B cell (primary cell): ENCODE measurements around the gene PUDP. TPM values are rescaled to one million over a fixed set of nuclear protein-coding genes. Genes with fewer than 3 reads are reported as not detected.

Source experiments
- ATAC-seq: fragments of 200-7000 bp; cut with Tn5 transposase; one replicate; pipeline ENCODE4 v1.10.0; 2021; ENCODE audit warnings: low read depth, mild to moderate bottlenecking, moderate number of reproducible peaks, moderate library complexity
- CTCF ChIA-PET: fragments of 350-600 bp; sonication (Branson Sonifier 250); formaldehyde crosslinking; loops from one replicate; lab custom pipeline; 2021; ENCODE audit warnings: antibody characterized with exemption, inconsistent platforms; lab: Charles Lee
- POLR2A ChIA-PET: fragments of 350-600 bp; sonication (Branson Sonifier 250); formaldehyde crosslinking; loops from one replicate; lab custom pipeline; 2021; ENCODE audit warnings: antibody characterized with exemption; lab: Charles Lee
- DNase-seq: peaks from one replicate; pipeline ENCODE4 v3.0.0; 2013
- H2AFZ ChIP-seq: 2 replicates; pipeline ENCODE4 v1.6.1; 2012; ENCODE audit warnings: mild to moderate bottlenecking, low read depth, low read length; ENCODE audit not compliant: insufficient read depth, poor library complexity, severe bottlenecking
- H3K27ac ChIP-seq, 2 donors: 1 replicate in 1 of 2; 2 replicates in 1 of 2; pipeline ENCODE4 v1.5.1; 2012 to 2013; ENCODE audit warnings: low read length in 2 of 2, mild to moderate bottlenecking in 2 of 2, moderate library complexity in 1 of 2
- H3K27me3 ChIP-seq, 4 experiments: fragments of 200-600 bp in 1 of 4; sonication (generic) in 1 of 4; replicated peaks in 1 of 4; 1 replicate in 2 of 4; 2 replicates in 2 of 4; pipeline versions ENCODE4 v1.6.1 to v1.7.0; 2013 to 2016; ENCODE audit warnings: low read length in 3 of 4, mild to moderate bottlenecking in 2 of 4, mixed read lengths in 1 of 4, moderate library complexity in 1 of 4; ENCODE audit not compliant: insufficient read depth in 4 of 4, control insufficient read depth in 3 of 4; ENCODE audit errors: control extremely low read depth in 1 of 4
- H3K36me3 ChIP-seq, 2 experiments: replicated peaks in 1 of 2; 1 replicate in 1 of 2; 2 replicates in 1 of 2; pipeline versions ENCODE4 v1.6.1 to v1.7.1; 2013; ENCODE audit warnings: low read length in 1 of 2; ENCODE audit not compliant: insufficient read depth in 2 of 2, control insufficient read depth in 1 of 2; ENCODE audit errors: control extremely low read depth in 1 of 2, extremely low read depth in 1 of 2
- H3K4me1 ChIP-seq, 2 donors: fragments of 200-600 bp in 1 of 2; sonication (generic) in 1 of 2; 1 replicate in 1 of 2; 2 replicates in 1 of 2; pipeline versions ENCODE4 v1.5.1 to v1.6.1; 2013 to 2017; ENCODE audit warnings: low read length in 2 of 2; ENCODE audit not compliant: control insufficient read depth in 2 of 2, insufficient read depth in 2 of 2
- H3K4me2 ChIP-seq: replicated peaks from 2 replicates; pipeline ENCODE3; 2012; ENCODE audit warnings: mild to moderate bottlenecking, low read depth, low read length; ENCODE audit not compliant: poor library complexity, severe bottlenecking
- H3K4me3 ChIP-seq, 5 experiments: fragments of 200-600 bp in 1 of 5; sonication (generic) in 1 of 5; 1 replicate in 3 of 5; 2 replicates in 2 of 5; pipeline versions ENCODE4 v1.5.1 to v1.7.0; 2011 to 2016; ENCODE audit warnings: low read length in 4 of 5, mild to moderate bottlenecking in 4 of 5, low read depth in 2 of 5, control low read depth in 1 of 5, moderate library complexity in 1 of 5; ENCODE audit not compliant: insufficient read depth in 1 of 5; ENCODE audit errors: control extremely low read depth in 1 of 5, extremely low read depth in 1 of 5
- H3K79me2 ChIP-seq: fragments of 200-600 bp; sonication (generic); one replicate; pipeline ENCODE4 v1.6.0; 2016; ENCODE audit warnings: low read length; ENCODE audit not compliant: control insufficient read depth, insufficient read depth
- H3K9ac ChIP-seq: fragments of 200-600 bp; sonication (generic); 2 replicates; pipeline ENCODE4 v1.6.1; 2017; ENCODE audit warnings: mild to moderate bottlenecking, low read length, moderate library complexity
- H3K9me3 ChIP-seq, 3 donors: one replicate each; pipeline versions ENCODE4 v1.6.1 to v1.7.1; 2013; ENCODE audit warnings: low read length in 2 of 3; ENCODE audit not compliant: control insufficient read depth in 2 of 3, insufficient read depth in 1 of 3; ENCODE audit errors: control extremely low read depth in 1 of 3
- H4K20me1 ChIP-seq: 2 replicates; pipeline ENCODE4 v1.6.0; 2012; ENCODE audit warnings: mild to moderate bottlenecking, low read length; ENCODE audit not compliant: insufficient read depth, control insufficient read depth, poor library complexity, severe bottlenecking
- H3K27ac Mint-ChIP-seq: one replicate; pipeline ENCODE4 v1.8.0; 2021; ENCODE audit warnings: mixed read lengths
- H3K27me3 Mint-ChIP-seq: one replicate; pipeline ENCODE4 v1.8.0; 2021; ENCODE audit warnings: mixed read lengths
- H3K4me1 Mint-ChIP-seq: one replicate; pipeline ENCODE4 v1.8.0; 2021; ENCODE audit warnings: mixed read lengths
- H3K4me3 Mint-ChIP-seq: one replicate; pipeline ENCODE4 v1.8.0; 2021; ENCODE audit warnings: mixed read lengths
- H3K9me3 Mint-ChIP-seq: one replicate; pipeline ENCODE4 v1.8.0; 2022; ENCODE audit warnings: mixed read lengths; ENCODE audit not compliant: insufficient read depth
- EZH2 ChIP-seq: IDR thresholded peaks from 2 replicates; pipeline ENCODE4 v1.6.1; 2012; ENCODE audit warnings: borderline replicate concordance, low read depth, mild to moderate bottlenecking, moderate library complexity, low read length; ENCODE audit not compliant: insufficient read depth, poor library complexity, severe bottlenecking
- WGBS: methylation state at CpG from one replicate; pipeline ENCODE4 v1.1.5; 2013; ENCODE audit warnings: missing lambda C conversion rate; ENCODE audit not compliant: insufficient coverage; 5-methylcytosine and 5-hydroxymethylcytosine counted together
- intact Hi-C: fragments of 100-400 bp; cut with micrococcal nuclease; formaldehyde crosslinking; loops from one replicate; pipeline ENCODE4 v1.10.0; 2022
- polyA plus RNA-seq: library from polyadenylated mRNA; depleted of rRNA; stranded (reverse); fragments of >200 nt; gene quantifications from 2 replicates; pipeline ENCODE4 v1.2.3, GENCODE V29; 2012
- total RNA-seq, 2 donors: library from RNA; stranded (reverse); fragments of 120-200 nt in 1 of 2; gene quantifications; 1 replicate in 1 of 2; 2 replicates in 1 of 2; pipeline versions ENCODE4 v1.2.3 to v1.2.4, GENCODE V29; 2013 to 2022
- TF ChIP-seq, protein P1 (sequence below): fragments of 200-600 bp; IDR thresholded peaks from one replicate; pipeline ENCODE4 v1.8.0; 2022; ENCODE audit warnings: antibody characterized with exemption, mild to moderate bottlenecking

Gene PUDP
- total and polyA plus RNA-seq, 2 donors (not counting 1 experiment from before 2014, with no cell fraction given): 12.8 to 14.1 TPM

DNA sequence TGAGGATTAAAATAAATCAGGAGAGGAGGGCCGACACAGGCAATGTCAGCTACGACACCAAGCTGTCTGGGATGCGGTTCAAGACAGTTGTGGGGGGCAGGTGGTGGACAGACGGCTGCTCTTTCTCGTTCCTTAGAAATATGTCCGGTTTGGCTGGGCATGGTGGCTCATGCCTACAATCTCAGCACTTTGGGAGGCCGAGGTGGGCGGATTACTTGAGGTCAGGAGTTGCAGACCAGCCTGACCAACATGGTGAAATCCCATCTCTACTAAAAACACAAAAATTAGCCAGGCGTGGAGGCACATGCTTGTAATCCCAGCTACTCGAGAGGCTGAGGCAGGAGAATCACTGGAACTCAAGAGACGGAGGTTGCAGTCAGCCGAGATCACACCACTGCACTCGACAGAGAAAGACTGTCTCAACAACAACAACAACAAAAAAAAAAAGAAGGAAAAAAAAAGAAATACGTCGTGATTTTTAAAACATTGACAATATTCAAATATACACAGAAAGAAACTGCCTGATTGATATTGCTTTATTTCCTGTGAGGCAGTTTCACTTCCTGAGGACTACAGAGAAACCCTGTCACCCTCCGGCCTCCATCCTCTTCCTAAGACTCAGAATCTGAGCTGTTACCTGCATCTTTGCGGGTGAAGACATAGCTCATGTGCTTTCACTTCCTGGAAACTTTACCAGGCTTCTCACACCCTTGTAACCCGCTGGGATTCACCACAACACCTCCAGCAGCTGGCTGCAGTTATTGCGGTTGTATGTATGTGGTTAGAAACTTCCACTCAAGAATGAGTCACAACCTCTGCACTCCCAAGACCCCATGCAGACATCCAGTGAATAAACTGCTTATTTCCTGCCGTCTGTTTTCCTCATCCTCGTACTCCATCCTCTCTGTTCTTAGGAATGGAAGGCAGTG is 64.2 kb downstream of the PUDP start:
- peak overlapping the region; percentile 67 to 73 for H3K27ac ChIP-seq
- H4K20me1 ChIP-seq: no peaks in the 10 kb centered on the region
- POLR2A ChIA-PET: no interaction called here
- ATAC-seq (peak; percentile 85), DNase-seq (peak; percentile 82)
- no peaks in the 10 kb centered on the region for H3K27me3 Mint-ChIP-seq
- H3K79me2 ChIP-seq: peaks cover 11% of the 10 kb centered on the region
- H3K4me3 ChIP-seq: peak overlapping the region in 2 of 5 experiments; percentile 28 to 30
- H3K27ac Mint-ChIP-seq: peak overlapping the region; percentile 88
- no peaks in the 10 kb centered on the region for H3K27me3 ChIP-seq
- no peaks in the 10 kb centered on the region for H3K36me3 ChIP-seq
- no peak overlapping the region for H2AFZ ChIP-seq
- TF ChIP-seq, protein P1, sequence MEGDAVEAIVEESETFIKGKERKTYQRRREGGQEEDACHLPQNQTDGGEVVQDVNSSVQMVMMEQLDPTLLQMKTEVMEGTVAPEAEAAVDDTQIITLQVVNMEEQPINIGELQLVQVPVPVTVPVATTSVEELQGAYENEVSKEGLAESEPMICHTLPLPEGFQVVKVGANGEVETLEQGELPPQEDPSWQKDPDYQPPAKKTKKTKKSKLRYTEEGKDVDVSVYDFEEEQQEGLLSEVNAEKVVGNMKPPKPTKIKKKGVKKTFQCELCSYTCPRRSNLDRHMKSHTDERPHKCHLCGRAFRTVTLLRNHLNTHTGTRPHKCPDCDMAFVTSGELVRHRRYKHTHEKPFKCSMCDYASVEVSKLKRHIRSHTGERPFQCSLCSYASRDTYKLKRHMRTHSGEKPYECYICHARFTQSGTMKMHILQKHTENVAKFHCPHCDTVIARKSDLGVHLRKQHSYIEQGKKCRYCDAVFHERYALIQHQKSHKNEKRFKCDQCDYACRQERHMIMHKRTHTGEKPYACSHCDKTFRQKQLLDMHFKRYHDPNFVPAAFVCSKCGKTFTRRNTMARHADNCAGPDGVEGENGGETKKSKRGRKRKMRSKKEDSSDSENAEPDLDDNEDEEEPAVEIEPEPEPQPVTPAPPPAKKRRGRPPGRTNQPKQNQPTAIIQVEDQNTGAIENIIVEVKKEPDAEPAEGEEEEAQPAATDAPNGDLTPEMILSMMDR: no peak
- no peak for TF ChIP-seq EZH2
- WGBS: 71% methylated on average over 4 of the region's 21 CpGs
- H3K9me3 ChIP-seq: no peaks in the 10 kb centered on the region
- peaks cover 53 to 61% of the 10 kb centered on the region in 2 donors for H3K4me1 ChIP-seq
- H3K9ac ChIP-seq: peak overlapping the region; percentile 50
- H3K4me3 Mint-ChIP-seq: peak overlapping the region; percentile 70
- peak overlapping the region; percentile 53 for H3K4me2 ChIP-seq
- CTCF ChIA-PET: interaction anchor here (0.7 kb wide), 1 partner anchor 955 kb away, joined by 3 read pairs; no protein-coding TSS in a partner anchor
- intact Hi-C loops: loop anchor here (1.0 to 2.0 kb wide), 3 partner anchors 65 to 843 kb away; partner anchors contain the start of genes PNPLA4 and PUDP
- peaks cover 69% of the 10 kb centered on the region for H3K4me1 Mint-ChIP-seq
- no peaks in the 10 kb centered on the region for H3K9me3 Mint-ChIP-seq

DNA sequence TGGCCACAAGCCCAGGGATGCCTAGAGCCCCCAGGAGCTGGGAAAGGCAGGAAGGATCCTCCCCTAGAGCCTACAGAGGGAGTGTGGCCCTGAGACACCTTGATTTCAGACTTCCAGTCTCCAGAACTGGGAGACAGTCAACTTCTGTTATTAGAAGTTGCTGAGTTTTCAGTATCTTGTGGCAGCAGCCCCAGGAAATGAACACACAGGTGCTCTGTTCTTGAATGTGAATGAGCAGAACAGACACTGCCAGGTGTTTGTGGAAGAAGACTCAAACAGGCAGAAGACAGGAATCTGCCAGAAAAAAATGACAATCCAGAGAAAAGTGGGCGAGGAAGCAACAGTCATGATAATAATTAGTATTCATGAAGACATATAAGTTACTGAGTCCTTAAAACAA is 64.9 kb downstream of the PUDP start:
- peak overlapping the region; percentile 88 for H3K27ac Mint-ChIP-seq
- Histone ChIP-seq H3K4me1 (peaks cover 48 to 54% of the 10 kb centered on the region in 2 donors), H3K9ac (peak overlapping the region; percentile 50), H3K79me2 (peaks cover 15% of the 10 kb centered on the region), H2AFZ (no peak overlapping the region), H3K27me3 (no peaks in the 10 kb centered on the region), H4K20me1 (no peaks in the 10 kb centered on the region), H3K4me2 (peak overlapping the region; percentile 53), H3K9me3 (no peaks in the 10 kb centered on the region), H3K4me3 (peak overlapping the region in 1 of 5 experiments; percentile 28), H3K36me3 (no peaks in the 10 kb centered on the region), H3K27ac (peak overlapping the region; percentile 67 to 73)
- intact Hi-C loops: loop anchor here (2.0 kb wide), 1 partner anchor 844 kb away; the partner anchor contains the start of gene PNPLA4
- TF ChIP-seq, protein P1: no peak
- no peak for TF ChIP-seq EZH2
- no peaks in the 10 kb centered on the region for H3K27me3 Mint-ChIP-seq
- DNase-seq (no peak), ATAC-seq (no peak)
- no peaks in the 10 kb centered on the region for H3K9me3 Mint-ChIP-seq
- ChIA-PET POLR2A (no interaction called here), CTCF (no interaction called here)
- H3K4me1 Mint-ChIP-seq: peaks cover 64% of the 10 kb centered on the region
- H3K4me3 Mint-ChIP-seq: peak overlapping the region; percentile 70
- no CpG with 5 or more reads among the region's 1 CpG for WGBS
